Measurements from ENCODE around the gene TPP1. TPM values are rescaled to one million over a fixed set of nuclear protein-coding genes. Genes with fewer than 3 reads are reported as not detected.

The TPP1 gene
- total RNA-seq, 4 donors from 2014 or later = 13.9 to 43.4 (median 19.6) TPM

GRCh38 chr11:6626971-6627761 lies 7.9 kb upstream of the TPP1 start:
- no peak overlapping the region for H3K27ac ChIP-seq
- H3K36me3 ChIP-seq = no peaks in the 10 kb centered on the region
- DNase-seq (no peak), ATAC-seq (no peak)
- no peaks in the 10 kb centered on the region for H3K9me3 ChIP-seq
- TF ChIP-seq, protein P1, sequence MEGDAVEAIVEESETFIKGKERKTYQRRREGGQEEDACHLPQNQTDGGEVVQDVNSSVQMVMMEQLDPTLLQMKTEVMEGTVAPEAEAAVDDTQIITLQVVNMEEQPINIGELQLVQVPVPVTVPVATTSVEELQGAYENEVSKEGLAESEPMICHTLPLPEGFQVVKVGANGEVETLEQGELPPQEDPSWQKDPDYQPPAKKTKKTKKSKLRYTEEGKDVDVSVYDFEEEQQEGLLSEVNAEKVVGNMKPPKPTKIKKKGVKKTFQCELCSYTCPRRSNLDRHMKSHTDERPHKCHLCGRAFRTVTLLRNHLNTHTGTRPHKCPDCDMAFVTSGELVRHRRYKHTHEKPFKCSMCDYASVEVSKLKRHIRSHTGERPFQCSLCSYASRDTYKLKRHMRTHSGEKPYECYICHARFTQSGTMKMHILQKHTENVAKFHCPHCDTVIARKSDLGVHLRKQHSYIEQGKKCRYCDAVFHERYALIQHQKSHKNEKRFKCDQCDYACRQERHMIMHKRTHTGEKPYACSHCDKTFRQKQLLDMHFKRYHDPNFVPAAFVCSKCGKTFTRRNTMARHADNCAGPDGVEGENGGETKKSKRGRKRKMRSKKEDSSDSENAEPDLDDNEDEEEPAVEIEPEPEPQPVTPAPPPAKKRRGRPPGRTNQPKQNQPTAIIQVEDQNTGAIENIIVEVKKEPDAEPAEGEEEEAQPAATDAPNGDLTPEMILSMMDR (IDR thresholded peaks at IDR 0.05 in 4 of 5, conservative IDR thresholded peaks at IDR 0.05 in 1 of 5) = no peak
- TF ChIP-seq POLR2A (IDR thresholded peaks at IDR 0.05) = no peak
- H3K4me1 ChIP-seq = no peaks in the 10 kb centered on the region
- intact Hi-C loops (cut with DNase I; ENCODE audit: low total_unique reads) = no loop called here
- no peak overlapping the region for H3K4me3 ChIP-seq
- in situ Hi-C loops (cut with MboI; ENCODE audit: low sequenced_read_pairs in 4 of 4) = no loop called here
- no peaks in the 10 kb centered on the region for H3K27me3 ChIP-seq

GRCh38 chr11:6625832-6626420 lies 6.7 kb upstream of the TPP1 start:
- no peaks in the 10 kb centered on the region for H3K4me1 ChIP-seq
- no peaks in the 10 kb centered on the region for H3K9me3 ChIP-seq
- no peak for TF ChIP-seq POLR2A (IDR thresholded peaks at IDR 0.05)
- TF ChIP-seq, protein P1 (IDR thresholded peaks at IDR 0.05 in 4 of 5, conservative IDR thresholded peaks at IDR 0.05 in 1 of 5) = no peak
- in situ Hi-C loops (cut with MboI; ENCODE audit: low sequenced_read_pairs in 4 of 4) (no loop called here), intact Hi-C loops (cut with DNase I; ENCODE audit: low total_unique reads) (no loop called here)
- no peaks in the 10 kb centered on the region for H3K27me3 ChIP-seq
- DNase-seq = no peak
- no peaks in the 10 kb centered on the region for H3K36me3 ChIP-seq
- H3K27ac ChIP-seq = no peak overlapping the region
- H3K4me3 ChIP-seq = no peak overlapping the region
- no peak for ATAC-seq

GRCh38 chr11:6625156-6625831 lies 6.1 kb upstream of the TPP1 start:
- intact Hi-C loops (cut with DNase I; ENCODE audit: low total_unique reads) (no loop called here), in situ Hi-C loops (cut with MboI; ENCODE audit: low sequenced_read_pairs in 4 of 4) (no loop called here)
- Histone ChIP-seq H3K27me3 (no peaks in the 10 kb centered on the region), H3K27ac (no peak overlapping the region), H3K4me3 (no peak overlapping the region), H3K36me3 (no peaks in the 10 kb centered on the region), H3K4me1 (no peaks in the 10 kb centered on the region), H3K9me3 (no peaks in the 10 kb centered on the region)
- DNase-seq = no peak
- no peak for TF ChIP-seq POLR2A (IDR thresholded peaks at IDR 0.05)
- TF ChIP-seq, protein P1 (IDR thresholded peaks at IDR 0.05 in 4 of 5, conservative IDR thresholded peaks at IDR 0.05 in 1 of 5) = no peak
- no peak for ATAC-seq

- ATAC-seq (no peak), DNase-seq (no peak)
- no peaks in the 10 kb centered on the region for H3K27me3 ChIP-seq
- H3K27ac ChIP-seq = no peak overlapping the region
- TF ChIP-seq, protein P1 (IDR thresholded peaks at IDR 0.05 in 4 of 5, conservative IDR thresholded peaks at IDR 0.05 in 1 of 5) = no peak
- TF ChIP-seq POLR2A (IDR thresholded peaks at IDR 0.05) = no peak
- intact Hi-C loops (cut with DNase I; ENCODE audit: low total_unique reads) = no loop called here
- H3K4me3 ChIP-seq = no peak overlapping the region
- in situ Hi-C loops (cut with MboI; ENCODE audit: low sequenced_read_pairs in 4 of 4) = no loop called here
- H3K36me3 ChIP-seq = no peaks in the 10 kb centered on the region
- H3K4me1 ChIP-seq = peaks cover 7 to 8% of the 10 kb centered on the region in 2 donors
- H3K9me3 ChIP-seq = no peaks in the 10 kb centered on the region
Measured at GRCh38 chr11:6623391-6624363, 4.5 kb upstream of the TPP1 start.
